Lower lobe of right lung (tissue), 2 donors: Measurements from ENCODE around the gene NUDCD2. TPM values are rescaled to one million over a fixed set of nuclear protein-coding genes. Genes with fewer than 3 reads are reported as not detected.

ENCODE experiments used
- ATAC-seq, 2 donors: fragments of 200-7000 bp; cut with Tn5 transposase; one replicate each; pipeline ENCODE4 v1.9.1; 2020 to 2022; ENCODE audit warnings: mild to moderate bottlenecking in 2 of 2, moderate library complexity in 2 of 2
- DNase-seq: peaks from one replicate; pipeline ENCODE4 v3.0.0-alpha.2; 2020
- H3K27ac ChIP-seq: fragments of 200-600 bp; one replicate; pipeline ENCODE4 v1.8.0; 2022
- H3K27me3 ChIP-seq: fragments of 200-600 bp; one replicate; pipeline ENCODE4 v1.8.0; 2022; ENCODE audit warnings: low read depth
- H3K36me3 ChIP-seq: fragments of 200-600 bp; one replicate; pipeline ENCODE4 v1.8.0; 2022; ENCODE audit warnings: mild to moderate bottlenecking
- H3K4me1 ChIP-seq: fragments of 200-600 bp; one replicate; pipeline ENCODE4 v1.8.0; 2022
- H3K4me3 ChIP-seq: fragments of 200-600 bp; one replicate; pipeline ENCODE4 v1.8.0; 2022; ENCODE audit warnings: mild to moderate bottlenecking
- H3K9me3 ChIP-seq: fragments of 200-600 bp; one replicate; pipeline ENCODE4 v1.8.0; 2022
- intact Hi-C: fragments of 100-400 bp; cut with DNase I; formaldehyde crosslinking; loops from one replicate; pipeline ENCODE4 v1.11.0; 2022
- total RNA-seq: library from RNA; stranded (reverse); fragmentation: NEBNext Ultra II Directional; extraction: Animal tissue kit (Norgen Biotek cat#: 25700); gene quantifications from one replicate; pipeline ENCODE4 v1.2.1, GENCODE V29; 2021
- TF ChIP-seq, protein P1 (sequence below): fragments of 200-600 bp; IDR thresholded peaks from one replicate; pipeline ENCODE4 v1.8.0; 2022; ENCODE audit warnings: antibody characterized with exemption, mild to moderate bottlenecking
- donor health status: DM: no; HTN: yes; CAD: no; lungs with severe emphysema.

Gene NUDCD2
- total RNA-seq, 1 donor from 2014 or later, result 18.0 TPM

DNA sequence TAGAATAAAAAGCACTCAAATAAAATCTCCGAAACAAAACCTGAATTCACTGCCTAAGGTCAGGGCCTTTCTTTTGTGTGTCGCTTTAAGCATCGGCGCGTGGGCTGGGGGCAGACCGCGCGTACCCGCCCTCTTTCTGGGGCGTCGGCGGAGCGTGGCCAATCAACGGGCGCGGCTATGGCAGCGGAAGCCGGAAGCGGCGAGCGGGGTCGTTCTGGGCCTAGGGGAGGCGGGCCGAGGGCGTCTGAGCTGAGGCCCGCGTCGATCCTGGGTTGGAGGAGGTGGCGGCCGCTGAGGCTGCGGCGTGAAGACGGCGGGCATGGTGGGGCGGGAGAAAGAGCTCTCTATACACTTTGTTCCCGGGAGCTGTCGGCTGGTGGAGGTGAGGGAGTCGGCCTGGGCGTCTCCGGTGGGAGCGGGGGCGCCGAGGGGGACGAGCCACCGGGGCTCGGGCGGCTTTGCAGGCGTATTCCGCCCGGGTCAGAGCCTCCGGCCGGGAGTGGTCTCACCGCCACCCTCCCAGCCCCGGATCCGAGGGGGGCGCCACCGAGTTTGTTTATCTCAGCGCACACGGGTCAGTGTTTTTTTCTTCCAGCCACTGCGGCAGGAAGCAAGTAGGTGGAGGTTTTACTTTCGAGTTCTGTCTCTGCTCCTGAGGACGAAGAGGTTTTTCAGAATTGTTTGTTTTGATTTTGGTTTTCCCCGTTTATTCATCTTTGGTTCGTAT lies 45.6 kb upstream of the NUDCD2 start, which contains the start of gene MAT2B:
Gene MAT2B, plus strand, starts transcription at position 252 of the 727 bp plus-strand sequence. Its CDS starts 68 bp downstream, at position 320.
- TF ChIP-seq, protein P1, sequence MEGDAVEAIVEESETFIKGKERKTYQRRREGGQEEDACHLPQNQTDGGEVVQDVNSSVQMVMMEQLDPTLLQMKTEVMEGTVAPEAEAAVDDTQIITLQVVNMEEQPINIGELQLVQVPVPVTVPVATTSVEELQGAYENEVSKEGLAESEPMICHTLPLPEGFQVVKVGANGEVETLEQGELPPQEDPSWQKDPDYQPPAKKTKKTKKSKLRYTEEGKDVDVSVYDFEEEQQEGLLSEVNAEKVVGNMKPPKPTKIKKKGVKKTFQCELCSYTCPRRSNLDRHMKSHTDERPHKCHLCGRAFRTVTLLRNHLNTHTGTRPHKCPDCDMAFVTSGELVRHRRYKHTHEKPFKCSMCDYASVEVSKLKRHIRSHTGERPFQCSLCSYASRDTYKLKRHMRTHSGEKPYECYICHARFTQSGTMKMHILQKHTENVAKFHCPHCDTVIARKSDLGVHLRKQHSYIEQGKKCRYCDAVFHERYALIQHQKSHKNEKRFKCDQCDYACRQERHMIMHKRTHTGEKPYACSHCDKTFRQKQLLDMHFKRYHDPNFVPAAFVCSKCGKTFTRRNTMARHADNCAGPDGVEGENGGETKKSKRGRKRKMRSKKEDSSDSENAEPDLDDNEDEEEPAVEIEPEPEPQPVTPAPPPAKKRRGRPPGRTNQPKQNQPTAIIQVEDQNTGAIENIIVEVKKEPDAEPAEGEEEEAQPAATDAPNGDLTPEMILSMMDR, result peak; percentile 57
- intact Hi-C loops, result no loop called here
- H3K4me1 ChIP-seq, result peaks cover 55% of the 10 kb centered on the region

DNA sequence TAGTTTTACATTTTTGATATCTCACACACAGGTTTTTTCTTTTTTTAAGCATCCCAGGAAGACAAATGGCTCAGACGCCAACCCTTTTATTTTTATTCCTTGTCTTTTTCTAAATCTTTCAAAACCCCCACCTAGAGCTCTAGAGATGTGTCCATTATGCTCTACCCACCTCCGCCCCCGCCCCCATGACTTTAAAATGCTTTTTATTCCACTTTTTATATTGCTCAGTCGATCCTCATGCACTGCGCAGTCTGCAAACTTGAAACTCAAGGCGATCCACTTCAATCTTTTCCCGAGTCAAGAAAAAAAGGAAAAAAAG lies 45.1 kb upstream of the NUDCD2 start:
- TF ChIP-seq, protein P1, result no peak
- Histone ChIP-seq H3K36me3 (no peaks in the 10 kb centered on the region), H3K4me3 (peak overlapping the region; percentile 81), H3K4me1 (peaks cover 50% of the 10 kb centered on the region), H3K27ac (peak overlapping the region; percentile 99), H3K27me3 (no peaks in the 10 kb centered on the region), H3K9me3 (no peaks in the 10 kb centered on the region)
- DNase-seq (no peak), ATAC-seq (peak in 1 of 2 donors; percentile 1)
- intact Hi-C loops, result no loop called here

More for the DNA sequence above, 45.6 kb upstream of the NUDCD2 start, which contains the start of gene MAT2B:
- Histone ChIP-seq H3K36me3 (no peaks in the 10 kb centered on the region), H3K27me3 (no peaks in the 10 kb centered on the region), H3K9me3 (no peaks in the 10 kb centered on the region), H3K27ac (peak within 1 kb of the TSS; percentile 99), H3K4me3 (peak within 1 kb of the TSS; percentile 81)
- peak; percentile 97 for DNase-seq
- peak; percentile 99 for ATAC-seq

DNA sequence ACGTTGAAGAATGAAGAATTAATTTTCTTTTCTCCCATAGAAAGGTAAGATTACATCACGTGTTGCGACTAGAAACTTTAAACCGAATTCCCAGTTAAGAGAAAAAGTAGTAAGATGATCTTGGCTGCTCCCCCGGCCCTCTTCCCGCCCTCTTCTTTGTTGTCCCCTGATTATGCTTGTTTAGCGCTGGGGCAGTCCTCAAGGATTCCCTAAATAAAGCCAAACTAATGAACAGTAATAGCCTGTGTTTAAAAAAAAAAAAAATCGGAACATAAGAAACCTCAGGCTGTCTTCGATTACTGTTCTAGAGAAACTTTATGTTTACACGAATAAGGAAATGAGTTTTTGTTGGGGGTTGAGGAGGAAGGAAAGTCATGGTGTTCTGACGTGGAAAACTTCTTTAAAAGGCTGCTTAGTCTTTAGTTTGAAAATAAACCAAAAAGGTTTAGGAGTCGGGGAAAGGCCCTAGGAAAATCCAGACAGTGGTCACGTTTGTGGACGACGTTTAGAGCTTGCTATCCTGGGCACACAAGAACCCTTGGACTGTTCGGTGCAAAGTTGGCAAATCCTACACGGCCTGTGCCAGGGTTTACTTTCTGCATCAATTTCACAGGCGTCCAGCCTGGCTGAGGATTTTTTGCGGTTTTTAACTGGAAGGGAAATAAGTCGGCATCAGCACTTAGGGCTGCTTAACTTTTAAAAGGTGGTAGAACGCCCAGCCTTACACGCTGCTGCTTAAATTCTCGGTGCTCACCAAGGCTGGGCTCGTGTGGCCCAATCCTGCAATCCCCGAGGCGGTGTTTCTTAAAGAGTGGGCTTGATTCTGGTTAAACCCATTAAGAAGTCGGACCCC lies 44.4 kb upstream of the NUDCD2 start:
- Histone ChIP-seq H3K36me3 (no peaks in the 10 kb centered on the region), H3K9me3 (no peaks in the 10 kb centered on the region), H3K4me3 (peak overlapping the region; percentile 81), H3K27me3 (no peaks in the 10 kb centered on the region), H3K27ac (peak overlapping the region; percentile 99), H3K4me1 (peaks cover 42% of the 10 kb centered on the region)
- TF ChIP-seq, protein P1, result no peak
- DNase-seq (peak; percentile 49), ATAC-seq (peak; percentile 50 to 58)
- intact Hi-C loops, result no loop called here

DNA sequence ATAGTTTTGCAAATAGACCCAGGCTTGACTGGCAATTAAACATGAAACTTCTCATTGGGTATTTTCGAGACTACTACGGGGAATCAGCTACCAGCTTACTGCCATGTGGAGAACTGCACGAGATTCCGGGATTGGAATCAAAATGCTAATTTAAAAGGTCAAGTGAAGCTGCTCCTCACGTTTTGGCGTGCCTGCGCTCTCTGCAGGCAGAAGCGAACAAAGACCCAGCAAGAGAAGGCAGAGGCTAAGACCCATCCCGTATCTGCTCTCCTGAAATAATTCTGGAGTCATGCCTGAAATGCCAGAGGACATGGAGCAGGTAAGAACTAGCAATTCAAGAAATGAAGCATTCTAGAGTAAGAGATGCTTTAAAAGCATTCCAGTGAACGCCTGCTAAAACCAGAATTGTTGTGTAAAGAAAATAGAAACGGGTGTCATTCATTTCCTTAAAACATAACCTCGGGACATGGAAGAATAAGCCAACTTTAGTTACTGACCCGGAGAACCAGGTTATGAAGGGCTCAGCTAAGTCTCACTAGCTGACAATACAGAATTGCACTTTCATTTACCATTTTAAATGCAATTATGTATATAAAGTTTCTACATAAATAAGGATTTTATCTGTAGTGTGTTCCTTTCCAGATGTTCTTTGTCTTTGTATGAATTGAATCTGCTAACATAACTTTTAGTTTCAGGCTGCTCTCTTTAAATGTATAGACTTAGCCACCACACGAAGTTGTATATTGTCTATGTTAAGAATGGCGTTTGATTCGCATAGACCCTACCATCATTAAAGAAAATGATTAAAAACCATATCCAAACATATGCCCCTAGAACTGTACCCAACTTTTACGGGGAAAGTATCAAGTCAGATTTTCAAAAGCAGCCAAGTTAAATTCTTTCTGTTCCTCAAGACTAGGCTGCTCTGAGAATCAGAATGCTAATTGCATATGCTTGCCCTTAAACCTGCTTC lies 43.5 kb upstream of the NUDCD2 start:
- no peaks in the 10 kb centered on the region for H3K9me3 ChIP-seq
- peak overlapping the region; percentile 99 for H3K27ac ChIP-seq
- peaks cover 33% of the 10 kb centered on the region for H3K4me1 ChIP-seq
- peak; percentile 63 for DNase-seq
- no peaks in the 10 kb centered on the region for H3K36me3 ChIP-seq
- peak; percentile 4 to 22 for ATAC-seq
- no peaks in the 10 kb centered on the region for H3K27me3 ChIP-seq
- TF ChIP-seq, protein P1, result peak; percentile 44
- H3K4me3 ChIP-seq, result peak overlapping the region; percentile 81
- intact Hi-C loops, result no loop called here

DNA sequence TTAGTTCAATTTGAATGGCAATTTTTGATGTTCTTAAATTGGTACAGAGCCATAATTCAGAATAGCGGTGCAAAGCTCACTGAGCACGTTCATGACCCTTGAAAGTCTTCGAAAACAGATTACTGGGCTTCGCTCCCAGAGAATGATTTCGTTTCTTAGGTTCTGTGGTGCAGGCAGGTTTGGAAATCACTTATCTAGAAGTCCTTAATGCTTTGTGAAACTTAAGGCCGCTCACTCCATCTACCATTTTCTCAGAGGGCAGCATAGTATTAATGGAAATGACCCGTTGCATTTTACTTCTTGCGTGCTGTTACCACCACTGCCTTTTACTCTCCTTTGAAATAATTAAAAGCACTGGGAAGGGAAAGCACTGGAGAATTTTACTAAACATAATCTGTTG lies 42.6 kb upstream of the NUDCD2 start:
- no peaks in the 10 kb centered on the region for H3K9me3 ChIP-seq
- intact Hi-C loops, result no loop called here
- H3K4me1 ChIP-seq, result peaks cover 25% of the 10 kb centered on the region
- no peaks in the 10 kb centered on the region for H3K27me3 ChIP-seq
- no peak for ATAC-seq
- no peaks in the 10 kb centered on the region for H3K36me3 ChIP-seq
- no peak for DNase-seq
- H3K4me3 ChIP-seq, result peak overlapping the region; percentile 81
- TF ChIP-seq, protein P1, result no peak
- H3K27ac ChIP-seq, result peak overlapping the region; percentile 99
